ENCODE measurements around the gene RSBN1L.

- TF ChIP-seq POLR2A (IDR thresholded peaks at IDR 0.05; ENCODE audit: low read depth, low read length) (no peak), POLR2AphosphoS5 (IDR thresholded peaks at IDR 0.05; ENCODE audit: low read depth, low read length) (no peak), TAF1 (IDR thresholded peaks at IDR 0.05; ENCODE audit: borderline replicate concordance, low read depth, low read length) (no peak)
Observed at GRCh38 chr7:77752016-77752415, 55.8 kb downstream of the RSBN1L start.

Measured in GM12892 (cell line).